IMR-90 (cell line): ENCODE measurements around the gene TTYH3. TPM values are rescaled to one million over a fixed set of nuclear protein-coding genes. Genes with fewer than 3 reads are reported as not detected.

ENCODE experiments used
- ATAC-seq: fragments of 200-7000 bp; cut with Tn5 transposase; 2 replicates; pipeline ENCODE4 v1.9.1; 2020; ENCODE audit warnings: low read depth, mild to moderate bottlenecking, moderate library complexity
- BruUV-seq: library from RNA; stranded (reverse); fragments of 400-500 nt; replicated peaks from 2 replicates; lab custom pipeline; 2021; lab: Mats Ljungman, UMichigan
- CTCF ChIA-PET: fragments of 300-600 bp; formaldehyde crosslinking; extraction: SDS; loops from one replicate; lab custom pipeline; 2021; ENCODE audit warnings: antibody characterized with exemption; lab: Yijun Ruan, JAX
- POLR2A ChIA-PET: fragments of 300-600 bp; sonication (Branson Sonifier 250); formaldehyde crosslinking; loops from one replicate; lab custom pipeline; 2022; ENCODE audit warnings: antibody characterized with exemption; ENCODE audit not compliant: unreplicated experiment; lab: Charles Lee
- DNase-seq: peaks from one replicate; pipeline ENCODE4 v3.0.0; 2013
- H2AFZ ChIP-seq: replicated peaks from 2 replicates; pipeline ENCODE3; 2013; ENCODE audit warnings: low read length, mild to moderate bottlenecking; ENCODE audit not compliant: poor library complexity
- H2AK5ac ChIP-seq: 2 replicates; pipeline ENCODE4 v1.6.1; 2013; ENCODE audit warnings: low read depth, low read length, inconsistent platforms
- H2AK9ac ChIP-seq: replicated peaks from 2 replicates; pipeline ENCODE3; 2013; ENCODE audit warnings: mild to moderate bottlenecking, low read depth, low read length, moderate library complexity; ENCODE audit not compliant: poor library complexity
- H2BK120ac ChIP-seq: 2 replicates; pipeline ENCODE4 v1.6.1; 2013; ENCODE audit warnings: low read depth, low read length, inconsistent platforms
- H2BK15ac ChIP-seq: 3 replicates; pipeline ENCODE4 v1.6.1; 2013; ENCODE audit warnings: low read depth, low read length, inconsistent platforms
- H2BK20ac ChIP-seq: 2 replicates; pipeline ENCODE4 v1.6.1; 2013; ENCODE audit warnings: low read depth, mild to moderate bottlenecking, inconsistent platforms, low read length, moderate library complexity
- H2BK5ac ChIP-seq: 2 replicates; pipeline ENCODE4 v1.6.1; 2013; ENCODE audit warnings: mild to moderate bottlenecking, low read depth, low read length, inconsistent platforms; ENCODE audit not compliant: poor library complexity, severe bottlenecking
- H3K14ac ChIP-seq: replicated peaks from 2 replicates; pipeline ENCODE4 v1.6.1; 2013; ENCODE audit warnings: low read depth, low read length, inconsistent platforms
- H3K18ac ChIP-seq: 2 replicates; pipeline ENCODE4 v1.6.1; 2013; ENCODE audit warnings: low read depth, low read length, control low read depth
- H3K23ac ChIP-seq: 2 replicates; pipeline ENCODE4 v1.6.1; 2013; ENCODE audit warnings: low read depth, low read length, inconsistent platforms
- H3K27ac ChIP-seq: 2 replicates; pipeline ENCODE4 v1.5.1; 2013; ENCODE audit warnings: mild to moderate bottlenecking, control low read depth, low read length; ENCODE audit not compliant: insufficient read depth
- H3K27me3 ChIP-seq: 2 replicates; pipeline ENCODE4 v1.6.1; 2013; ENCODE audit warnings: low read length; ENCODE audit not compliant: control insufficient read depth, insufficient read depth
- H3K36me3 ChIP-seq: 2 replicates; pipeline ENCODE4 v1.6.1; 2013; ENCODE audit warnings: low read length, mixed read lengths; ENCODE audit not compliant: control insufficient read depth, insufficient read depth
- H3K4ac ChIP-seq: 2 replicates; pipeline ENCODE4 v1.6.1; 2013; ENCODE audit warnings: low read depth, low read length, inconsistent platforms
- H3K4me1 ChIP-seq: 2 replicates; pipeline ENCODE4 v1.6.1; 2013; ENCODE audit warnings: low read length, mixed read lengths; ENCODE audit not compliant: control insufficient read depth, insufficient read depth
- H3K4me2 ChIP-seq: 2 replicates; pipeline ENCODE4 v1.6.1; 2013; ENCODE audit warnings: low read depth, mild to moderate bottlenecking, control low read depth, low read length, moderate library complexity
- H3K4me3 ChIP-seq: 2 replicates; pipeline ENCODE4 v1.5.1; 2013; ENCODE audit warnings: low read depth, mild to moderate bottlenecking, control low read depth, low read length, moderate library complexity; ENCODE audit not compliant: insufficient read depth
- H3K56ac ChIP-seq: 2 replicates; pipeline ENCODE4 v1.6.1; 2013; ENCODE audit warnings: low read length, inconsistent platforms; ENCODE audit not compliant: insufficient read depth; ENCODE audit errors: extremely low read depth
- H3K79me1 ChIP-seq, 2 experiments: 2 replicates each; pipeline ENCODE4 v1.6.1; 2013; ENCODE audit warnings: low read length in 2 of 2, inconsistent platforms in 1 of 2, low read depth in 1 of 2
- H3K9ac ChIP-seq: 2 replicates; pipeline ENCODE4 v1.6.1; 2013; ENCODE audit warnings: low read depth, low read length, control low read depth
- H3K9me1 ChIP-seq: 2 replicates; pipeline ENCODE4 v1.6.1; 2013; ENCODE audit warnings: low read length, inconsistent platforms; ENCODE audit not compliant: insufficient read depth
- H3K9me3 ChIP-seq: 2 replicates; pipeline ENCODE4 v1.6.1; 2013; ENCODE audit warnings: low read length; ENCODE audit not compliant: control insufficient read depth, insufficient read depth
- H4K20me1 ChIP-seq: 2 replicates; pipeline ENCODE4 v1.6.1; 2013; ENCODE audit warnings: low read length, inconsistent platforms; ENCODE audit not compliant: insufficient read depth
- H4K5ac ChIP-seq: 2 replicates; pipeline ENCODE4 v1.6.1; 2013; ENCODE audit warnings: mild to moderate bottlenecking, low read depth, low read length, control low read depth
- H4K8ac ChIP-seq, 2 experiments: 2 replicates each; pipeline ENCODE4 v1.6.1; 2013; ENCODE audit warnings: low read depth in 2 of 2, low read length in 2 of 2, control low read depth in 1 of 2, inconsistent platforms in 1 of 2
- H4K91ac ChIP-seq: 2 replicates; pipeline ENCODE4 v1.6.1; 2013; ENCODE audit warnings: low read depth, low read length, inconsistent platforms; ENCODE audit not compliant: insufficient read depth
- SMC3 ChIP-seq: fragments of 150-350 bp; IDR thresholded peaks from 2 replicates; pipeline ENCODE4 v1.6.1; 2016; ENCODE audit warnings: low read depth, mild to moderate bottlenecking, antibody characterized with exemption, low read length, moderate library complexity
- WGBS, 2 experiments: methylation state at CpG; one replicate each; pipeline versions ENCODE4 v1.1.5 to v1.1.7; 2013; ENCODE audit warnings: missing lambda C conversion rate in 2 of 2; ENCODE audit not compliant: insufficient read length in 1 of 2; ENCODE audit errors: extremely low coverage in 2 of 2; 5-methylcytosine and 5-hydroxymethylcytosine counted together
- dilution Hi-C: fragments of 300-500 bp; cut with HindIII; formaldehyde crosslinking; loops from one replicate; pipeline ENCODE4 v1.14.3; 2018; ENCODE audit warnings: low sequenced_read_pairs; ENCODE audit not compliant: unreplicated experiment
- in situ Hi-C: fragments of 300-500 bp; cut with MboI; formaldehyde crosslinking; loops from 3 replicates; pipeline ENCODE4 v1.14.3; 2019; ENCODE audit warnings: low sequenced_read_pairs, inconsistent platforms, mixed read lengths
- intact Hi-C: fragments of 100-400 bp; cut with micrococcal nuclease; formaldehyde crosslinking; loops from 2 replicates; pipeline ENCODE4 v1.10.0; 2022
- polyA plus RNA-seq, 3 experiments: library from polyadenylated mRNA; depleted of rRNA; stranded (reverse); fragments of >200 nt; gene quantifications; 2 replicates each; pipeline ENCODE4 v1.2.3, GENCODE V29; 2012; ENCODE audit warnings: low replicate concordance in 1 of 3
- total RNA-seq: library from RNA; depleted of rRNA; stranded (reverse); fragments of >200 nt; gene quantifications from 2 replicates; pipeline ENCODE4 v1.2.3, GENCODE V29; 2012

Gene TTYH3
- total and polyA plus RNA-seq, 2 of the 4 experiments (the other 2 are of a cell fraction): 5.6 to 82.6 TPM

- ChIA-PET POLR2A (no interaction called here), CTCF (no interaction called here)
- H3K4me3 ChIP-seq: no peak overlapping the region
- no peak overlapping the region for H4K8ac ChIP-seq
- H2BK5ac ChIP-seq: no peak overlapping the region
- H2BK20ac ChIP-seq: no peak overlapping the region
- dilution Hi-C loops (no loop called here), in situ Hi-C loops (loop anchor here (25.0 kb wide), 1 partner anchor 464 kb away; no protein-coding TSS in a partner anchor), intact Hi-C loops (no loop called here)
- no peak overlapping the region for H2AK5ac ChIP-seq
- H3K9me3 ChIP-seq: no peaks in the 10 kb centered on the region
- no peak overlapping the region for H2AFZ ChIP-seq
- no peaks in the 10 kb centered on the region for H3K79me1 ChIP-seq
- H3K18ac ChIP-seq: no peak overlapping the region
- no peak overlapping the region for H3K23ac ChIP-seq
- H2AK9ac ChIP-seq: no peak overlapping the region
- WGBS, 2 experiments: 60% methylated on average over 8 of the region's 18 CpGs; no CpG with 5 or more reads in 1 of the 2 experiments
- no peak overlapping the region for H3K4ac ChIP-seq
- no peak overlapping the region for H3K9ac ChIP-seq
- H3K36me3 ChIP-seq: no peaks in the 10 kb centered on the region
- no TSS peak for BruUV-seq
- H3K9me1 ChIP-seq: no peaks in the 10 kb centered on the region
- H3K4me2 ChIP-seq: no peak overlapping the region
- no peak overlapping the region for H4K5ac ChIP-seq
- no peak overlapping the region for H2BK120ac ChIP-seq
- H4K91ac ChIP-seq: no peak overlapping the region
- H3K27me3 ChIP-seq: peaks cover 6% of the 10 kb centered on the region; the same call in 1 of the 2 replicates
- no peaks in the 10 kb centered on the region; the same call in 1 of the 2 replicates for H3K4me1 ChIP-seq
- ATAC-seq (no peak), DNase-seq (no peak)
- H4K20me1 ChIP-seq: no peaks in the 10 kb centered on the region
- no peak overlapping the region for H3K56ac ChIP-seq
- no peak overlapping the region for H3K14ac ChIP-seq
- H3K27ac ChIP-seq: no peak overlapping the region
- TF ChIP-seq SMC3: no peak
- no peak overlapping the region for H2BK15ac ChIP-seq
Observed at GRCh38 chr7:2698581-2699288, 66.9 kb downstream of the TTYH3 start.
